ENCODE results near the gene TSHZ1. TPM values are rescaled to one million over a fixed set of nuclear protein-coding genes. Genes with fewer than 3 reads are reported as not detected.
A peak's percentile ranks its signal among the peaks of the same experiment; 100 is the strongest.

TSHZ1 gene
- total and polyA plus RNA-seq, 10 donors: 4.1 to 26.4 (median 18.2) TPM

DNA sequence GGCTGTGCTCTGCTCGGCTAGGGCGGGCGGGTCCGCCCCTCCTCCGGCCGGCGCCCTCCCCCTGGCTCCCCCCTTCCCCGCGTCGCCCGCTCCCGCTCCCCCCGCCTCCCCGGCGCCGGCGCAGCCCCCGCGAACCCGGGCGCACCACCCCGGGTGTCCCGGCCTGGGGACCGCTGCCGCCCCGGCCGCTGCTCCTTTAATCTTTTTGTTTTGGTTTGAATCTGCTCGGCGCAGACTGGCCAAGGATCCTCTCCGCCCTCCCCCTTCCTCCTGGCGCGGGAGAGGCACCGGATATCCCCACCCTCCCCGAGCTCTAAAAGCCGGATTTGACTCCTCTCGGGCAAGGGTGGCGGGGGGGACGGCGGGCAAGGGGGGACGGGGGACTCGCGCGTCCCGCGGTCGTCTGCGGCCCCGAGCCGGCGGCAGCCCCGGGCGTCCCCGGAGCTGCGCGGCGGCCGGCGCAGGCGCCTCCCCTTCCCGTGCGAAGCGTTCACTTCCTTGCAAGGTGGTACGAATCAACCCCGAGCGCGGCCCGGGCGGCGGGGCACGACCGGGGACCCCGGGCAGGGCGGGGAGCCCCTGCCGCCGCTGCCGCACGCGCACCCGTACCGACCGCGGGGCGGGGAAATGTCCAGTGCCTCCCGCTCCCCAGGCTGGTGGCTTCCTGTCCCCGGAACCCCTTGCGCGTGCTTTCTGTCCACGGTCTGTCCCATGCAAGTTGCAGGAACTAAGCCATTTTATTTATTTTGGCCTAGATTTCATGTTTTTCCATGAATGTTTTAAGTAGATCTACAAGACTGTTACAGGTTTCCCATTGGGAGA is 1.3 kb upstream of the TSHZ1 start, which contains the start of gene PTGR3:
PTGR3 (minus strand) TSS at position 11 of the 822 bp plus-strand sequence. CDS start 81 bp downstream, outside the sequence.
- peaks cover 29 to 78% (median 69%) of the 10 kb centered on the region in 6 donors for H3K4me1 ChIP-seq
- H3K36me3 ChIP-seq: no peaks in the 10 kb centered on the region
- peak; percentile 96 for DNase-seq
- intact Hi-C loops (cut with DNase I; ENCODE audit: low total_unique reads): no loop called here
- H3K4me3 ChIP-seq: peak within 1 kb of the TSS; percentile 84 to 99 (median 92)
- no peaks in the 10 kb centered on the region for H3K9me3 ChIP-seq
- H3K27me3 ChIP-seq (replicated peaks in 1 of 7): peaks cover 0 to 15% (median 0%) of the 10 kb centered on the region in 7 donors
- TF ChIP-seq POLR2AphosphoS5 (IDR thresholded peaks at IDR 0.05) (peak; percentile 73 to 83 (median 76)), POLR2A (IDR thresholded peaks at IDR 0.05) (peak in 1 of 3 donors; percentile 36)
- TF ChIP-seq, protein P1, sequence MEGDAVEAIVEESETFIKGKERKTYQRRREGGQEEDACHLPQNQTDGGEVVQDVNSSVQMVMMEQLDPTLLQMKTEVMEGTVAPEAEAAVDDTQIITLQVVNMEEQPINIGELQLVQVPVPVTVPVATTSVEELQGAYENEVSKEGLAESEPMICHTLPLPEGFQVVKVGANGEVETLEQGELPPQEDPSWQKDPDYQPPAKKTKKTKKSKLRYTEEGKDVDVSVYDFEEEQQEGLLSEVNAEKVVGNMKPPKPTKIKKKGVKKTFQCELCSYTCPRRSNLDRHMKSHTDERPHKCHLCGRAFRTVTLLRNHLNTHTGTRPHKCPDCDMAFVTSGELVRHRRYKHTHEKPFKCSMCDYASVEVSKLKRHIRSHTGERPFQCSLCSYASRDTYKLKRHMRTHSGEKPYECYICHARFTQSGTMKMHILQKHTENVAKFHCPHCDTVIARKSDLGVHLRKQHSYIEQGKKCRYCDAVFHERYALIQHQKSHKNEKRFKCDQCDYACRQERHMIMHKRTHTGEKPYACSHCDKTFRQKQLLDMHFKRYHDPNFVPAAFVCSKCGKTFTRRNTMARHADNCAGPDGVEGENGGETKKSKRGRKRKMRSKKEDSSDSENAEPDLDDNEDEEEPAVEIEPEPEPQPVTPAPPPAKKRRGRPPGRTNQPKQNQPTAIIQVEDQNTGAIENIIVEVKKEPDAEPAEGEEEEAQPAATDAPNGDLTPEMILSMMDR (IDR thresholded peaks at IDR 0.05 in 8 of 11, conservative IDR thresholded peaks at IDR 0.05 in 3 of 11): no peak
- peak within 1 kb of the TSS; percentile 92 to 97 (median 96) for H3K27ac ChIP-seq
- WGBS, 5 donors: 0 to 2% (median 1%) methylated on average over 36 to 88 of the region's 88 CpGs

DNA sequence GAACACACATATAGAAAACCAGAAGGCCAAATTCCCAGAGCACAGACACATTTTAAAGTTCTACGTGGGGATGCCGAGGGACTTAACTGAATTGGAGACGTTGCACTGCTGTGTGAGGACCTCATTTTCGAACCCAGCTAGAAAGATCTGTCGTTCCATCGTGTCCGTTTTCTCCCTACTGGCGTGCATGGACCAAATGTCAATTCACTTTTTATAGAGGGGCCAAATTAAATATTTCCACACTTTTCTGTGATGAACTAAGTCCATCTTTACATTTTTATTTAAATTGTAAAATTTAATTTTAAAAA is 692 bp upstream of the TSHZ1 start:
- peak overlapping the region; percentile 84 to 99 (median 92) for H3K4me3 ChIP-seq
- TF ChIP-seq POLR2A (IDR thresholded peaks at IDR 0.05) (no peak), POLR2AphosphoS5 (IDR thresholded peaks at IDR 0.05) (no peak)
- TF ChIP-seq, protein P1 (IDR thresholded peaks at IDR 0.05 in 8 of 11, conservative IDR thresholded peaks at IDR 0.05 in 3 of 11): no peak
- H3K4me1 ChIP-seq: peaks cover 23 to 78% (median 64%) of the 10 kb centered on the region in 6 donors
- DNase-seq: no peak
- 0 to 1% (median 1%) methylated on average over 8 of the region's 8 CpGs for WGBS, 5 donors
- H3K27me3 ChIP-seq (replicated peaks in 1 of 7): peaks cover 0 to 10% (median 0%) of the 10 kb centered on the region in 7 donors
- intact Hi-C loops (cut with DNase I; ENCODE audit: low total_unique reads): no loop called here
- H3K9me3 ChIP-seq: no peaks in the 10 kb centered on the region
- H3K27ac ChIP-seq: peak overlapping the region; percentile 92 to 97 (median 96)
- no peaks in the 10 kb centered on the region for H3K36me3 ChIP-seq

DNA sequence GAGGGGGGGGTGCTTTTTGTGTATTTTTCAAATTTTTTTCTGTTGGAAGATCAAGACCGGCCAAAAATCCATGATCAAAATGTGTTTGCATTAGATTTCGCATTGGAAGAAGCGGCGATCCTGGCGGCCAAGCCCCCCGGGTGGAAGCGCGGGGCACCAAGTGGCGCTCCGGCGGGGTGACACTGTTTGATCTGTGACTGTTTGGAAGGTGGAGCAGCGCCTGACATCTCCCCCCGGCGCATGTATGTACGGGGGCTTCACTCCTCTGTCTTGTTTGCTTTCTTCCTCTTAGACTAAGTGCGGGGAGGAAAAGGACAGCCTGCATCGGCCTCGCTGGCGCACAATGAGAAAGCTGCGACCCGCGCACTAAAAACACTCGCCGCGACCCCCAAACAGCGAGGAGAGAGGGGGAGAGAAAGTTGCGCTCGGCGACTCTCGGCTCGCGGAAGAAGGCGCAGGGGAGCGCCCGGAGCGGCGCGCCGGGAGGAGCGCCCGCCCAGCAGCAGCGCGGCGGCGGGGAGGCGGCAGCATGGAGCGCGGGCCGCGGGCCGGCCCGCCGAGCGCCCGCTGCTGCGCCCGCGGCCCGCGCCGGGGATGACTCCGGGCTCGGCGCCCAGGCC is 515 bp downstream of the TSHZ1 start:
- peaks cover 25 to 78% (median 62%) of the 10 kb centered on the region in 6 donors for H3K4me1 ChIP-seq
- H3K4me3 ChIP-seq: peak overlapping the region; percentile 65 to 99 (median 90)
- TF ChIP-seq POLR2AphosphoS5 (IDR thresholded peaks at IDR 0.05) (peak in 2 of 3 donors; percentile 37 to 55), POLR2A (IDR thresholded peaks at IDR 0.05) (no peak)
- H3K36me3 ChIP-seq: no peaks in the 10 kb centered on the region
- no peaks in the 10 kb centered on the region for H3K27me3 ChIP-seq (replicated peaks in 1 of 7)
- peak overlapping the region; percentile 92 to 97 (median 96) for H3K27ac ChIP-seq
- H3K9me3 ChIP-seq: no peaks in the 10 kb centered on the region
- peak; percentile 87 for DNase-seq
- 0 to 1% (median 0%) methylated on average over 21 to 64 of the region's 64 CpGs for WGBS, 5 donors
- intact Hi-C loops (cut with DNase I; ENCODE audit: low total_unique reads): no loop called here

DNA sequence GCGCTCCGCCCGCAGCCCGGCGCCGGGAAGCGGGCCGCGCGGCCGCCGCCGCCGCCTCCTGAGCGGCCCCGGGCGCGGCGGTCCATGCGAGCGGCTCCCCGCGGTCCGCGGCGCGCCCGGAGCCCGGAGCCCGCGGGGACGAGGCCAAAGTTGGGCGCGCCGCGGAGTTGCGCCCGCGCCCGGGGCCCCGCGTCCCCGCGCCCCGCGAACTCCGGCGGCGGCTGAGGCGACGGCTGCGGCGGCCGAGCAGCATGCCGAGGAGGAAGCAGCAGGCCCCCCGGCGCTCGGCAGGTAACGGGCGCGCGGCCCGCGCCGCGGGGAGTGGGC is 992 bp downstream of the TSHZ1 start:
- intact Hi-C loops (cut with DNase I; ENCODE audit: low total_unique reads): no loop called here

More for the DNA sequence above, 992 bp downstream of the TSHZ1 start:
- 0 to 1% (median 0%) methylated on average over 36 to 66 of the region's 66 CpGs; no CpG with 5 or more reads in 2 of the 5 donors for WGBS, 5 donors
- Histone ChIP-seq H3K36me3 (no peaks in the 10 kb centered on the region), H3K4me1 (peaks cover 25 to 78% (median 61%) of the 10 kb centered on the region in 6 donors), H3K4me3 (peak overlapping the region; percentile 55 to 84 (median 72)), H3K27ac (peak overlapping the region; percentile 49 to 97 (median 82)), H3K27me3 (replicated peaks in 1 of 7) (no peaks in the 10 kb centered on the region), H3K9me3 (no peaks in the 10 kb centered on the region)
- TF ChIP-seq, protein P1 (IDR thresholded peaks at IDR 0.05 in 8 of 11, conservative IDR thresholded peaks at IDR 0.05 in 3 of 11): no peak
- no peak for TF ChIP-seq POLR2A (IDR thresholded peaks at IDR 0.05)
- no peak for TF ChIP-seq POLR2AphosphoS5 (IDR thresholded peaks at IDR 0.05)
- DNase-seq: peak; percentile 89

Data from spleen (tissue), 11 donors.